Hepatocyte (in vitro differentiated cells): Measurements from ENCODE around the gene ARMC8.

ENCODE experiments used
- EZH2 ChIP-seq: fragments of 200-600 bp; sonication (generic); IDR thresholded peaks from 2 replicates; pipeline ENCODE4 v1.6.1; 2016; ENCODE audit warnings: antibody characterized with exemption, mild to moderate bottlenecking, borderline replicate concordance
- EZH2phosphoT487 ChIP-seq: fragments of 200-600 bp; sonication (generic); IDR thresholded peaks from one replicate; pipeline ENCODE4 v1.6.1; 2018; ENCODE audit warnings: antibody characterized with exemption, mild to moderate bottlenecking, low read depth, moderate library complexity; ENCODE audit not compliant: unreplicated experiment, severe bottlenecking
- TF ChIP-seq, protein P1 (sequence below): fragments of 200-600 bp; sonication (generic); IDR thresholded peaks from 2 replicates; pipeline ENCODE4 v1.5.1; 2016; ENCODE audit warnings: antibody characterized with exemption, mild to moderate bottlenecking; ENCODE audit not compliant: poor library complexity

- TF ChIP-seq, protein P1, sequence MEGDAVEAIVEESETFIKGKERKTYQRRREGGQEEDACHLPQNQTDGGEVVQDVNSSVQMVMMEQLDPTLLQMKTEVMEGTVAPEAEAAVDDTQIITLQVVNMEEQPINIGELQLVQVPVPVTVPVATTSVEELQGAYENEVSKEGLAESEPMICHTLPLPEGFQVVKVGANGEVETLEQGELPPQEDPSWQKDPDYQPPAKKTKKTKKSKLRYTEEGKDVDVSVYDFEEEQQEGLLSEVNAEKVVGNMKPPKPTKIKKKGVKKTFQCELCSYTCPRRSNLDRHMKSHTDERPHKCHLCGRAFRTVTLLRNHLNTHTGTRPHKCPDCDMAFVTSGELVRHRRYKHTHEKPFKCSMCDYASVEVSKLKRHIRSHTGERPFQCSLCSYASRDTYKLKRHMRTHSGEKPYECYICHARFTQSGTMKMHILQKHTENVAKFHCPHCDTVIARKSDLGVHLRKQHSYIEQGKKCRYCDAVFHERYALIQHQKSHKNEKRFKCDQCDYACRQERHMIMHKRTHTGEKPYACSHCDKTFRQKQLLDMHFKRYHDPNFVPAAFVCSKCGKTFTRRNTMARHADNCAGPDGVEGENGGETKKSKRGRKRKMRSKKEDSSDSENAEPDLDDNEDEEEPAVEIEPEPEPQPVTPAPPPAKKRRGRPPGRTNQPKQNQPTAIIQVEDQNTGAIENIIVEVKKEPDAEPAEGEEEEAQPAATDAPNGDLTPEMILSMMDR: no peak
- TF ChIP-seq EZH2: no peak
- TF ChIP-seq EZH2phosphoT487: no peak
Measured at GRCh38 chr3:138338811-138339210, 151.7 kb downstream of the ARMC8 start.
